NT2/D1 (cell line): ENCODE measurements around the gene C5orf52.
"Not testable (repeated sequence)": the region's sequence is repeated elsewhere in the genome, so short reads cannot be mapped to it uniquely, and the experiment has no call there.

Experiments
- DNase-seq: peaks from one replicate; pipeline ENCODE4 v3.0.0-alpha.2; 2011; ENCODE audit warnings: low read depth, low spot score
- H3K27me3 ChIP-seq: 2 replicates; pipeline ENCODE4 v1.6.0; 2011; ENCODE audit warnings: mild to moderate bottlenecking; ENCODE audit not compliant: insufficient read length, insufficient read depth
- H3K36me3 ChIP-seq: 2 replicates; pipeline ENCODE4 v1.6.1; 2011; ENCODE audit warnings: mild to moderate bottlenecking, low read length, mixed read lengths; ENCODE audit not compliant: insufficient read depth, insufficient read length
- H3K4me1 ChIP-seq: 2 replicates; pipeline ENCODE4 v1.5.1; 2011; ENCODE audit not compliant: insufficient read depth, insufficient read length
- H3K4me3 ChIP-seq: 2 replicates; pipeline ENCODE4 v1.5.1; 2011; ENCODE audit warnings: low read depth; ENCODE audit not compliant: insufficient read length
- H3K9ac ChIP-seq: 2 replicates; pipeline ENCODE4 v1.6.0; 2011; ENCODE audit warnings: low read depth; ENCODE audit not compliant: insufficient read length
- H3K9me3 ChIP-seq: 2 replicates; pipeline ENCODE4 v1.5.1; 2011; ENCODE audit warnings: mild to moderate bottlenecking, low read length; ENCODE audit not compliant: insufficient read depth
- SUZ12 ChIP-seq: IDR thresholded peaks from 2 replicates; pipeline ENCODE4 v1.6.1; 2011; ENCODE audit not compliant: insufficient read length, insufficient read depth; ENCODE audit errors: extremely low read depth
- YY1 ChIP-seq: IDR thresholded peaks from 2 replicates; pipeline ENCODE4 v1.6.1; 2011; ENCODE audit not compliant: insufficient read length, insufficient read depth
- ZNF274 ChIP-seq: IDR thresholded peaks from 2 replicates; pipeline ENCODE4 v1.6.1; 2011; ENCODE audit warnings: mild to moderate bottlenecking, low read depth, low read length

Gene C5orf52

DNA sequence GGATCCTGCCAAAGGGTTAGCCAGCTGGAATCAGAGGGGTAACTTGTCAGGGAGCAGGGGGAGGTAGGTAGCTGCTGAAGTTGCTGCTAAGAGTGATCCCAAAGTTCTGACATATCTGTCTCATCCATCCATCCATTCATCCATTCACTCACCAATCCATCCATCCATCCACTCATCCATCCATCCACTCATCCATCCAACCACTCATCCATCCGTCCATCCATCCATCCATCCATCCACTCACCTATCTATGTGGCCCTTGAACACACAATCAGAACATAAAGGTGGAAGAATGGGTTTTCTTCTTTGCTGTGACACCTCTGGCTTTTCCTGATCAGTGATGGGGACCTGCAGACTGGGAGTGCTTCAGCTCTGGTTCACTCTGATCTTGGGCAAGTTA lies 3.0 kb upstream of the C5orf52 start:
- Histone ChIP-seq H3K36me3 (no peaks in the 10 kb centered on the region), H3K9me3 (no peaks in the 10 kb centered on the region), H3K4me1 (no peaks in the 10 kb centered on the region), H3K9ac (no peak overlapping the region), H3K4me3 (no peak overlapping the region), H3K27me3 (peaks cover 14% of the 10 kb centered on the region)
- DNase-seq: no peak
- TF ChIP-seq ZNF274: no peak
- TF ChIP-seq YY1: no peak
- no peak for TF ChIP-seq SUZ12

DNA sequence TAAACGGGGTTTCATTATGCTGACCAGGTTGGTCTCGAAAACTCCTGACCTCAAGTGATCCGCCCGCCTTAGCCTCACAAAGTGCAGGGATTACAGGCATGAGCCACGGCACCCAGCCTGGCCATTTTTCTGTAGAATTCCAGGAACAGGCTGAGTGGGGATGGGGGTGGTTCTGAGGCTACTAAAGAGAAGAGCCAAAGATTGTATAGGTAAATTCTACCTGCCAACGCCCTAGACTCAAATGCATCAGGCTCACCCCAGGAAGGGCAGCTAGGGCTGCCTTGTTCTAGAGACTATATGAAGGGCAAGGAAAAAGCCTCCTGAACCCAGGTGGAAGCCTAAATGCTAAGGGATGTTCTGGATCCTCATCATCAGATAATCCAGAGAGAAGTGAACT lies 1.6 kb upstream of the C5orf52 start:
- Histone ChIP-seq H3K9ac (no peak overlapping the region), H3K27me3 (peaks cover 14% of the 10 kb centered on the region), H3K9me3 (no peaks in the 10 kb centered on the region), H3K36me3 (no peaks in the 10 kb centered on the region), H3K4me1 (no peaks in the 10 kb centered on the region), H3K4me3 (no peak overlapping the region)
- no peak for DNase-seq
- TF ChIP-seq YY1 (no peak), SUZ12 (no peak), ZNF274 (no peak)

DNA sequence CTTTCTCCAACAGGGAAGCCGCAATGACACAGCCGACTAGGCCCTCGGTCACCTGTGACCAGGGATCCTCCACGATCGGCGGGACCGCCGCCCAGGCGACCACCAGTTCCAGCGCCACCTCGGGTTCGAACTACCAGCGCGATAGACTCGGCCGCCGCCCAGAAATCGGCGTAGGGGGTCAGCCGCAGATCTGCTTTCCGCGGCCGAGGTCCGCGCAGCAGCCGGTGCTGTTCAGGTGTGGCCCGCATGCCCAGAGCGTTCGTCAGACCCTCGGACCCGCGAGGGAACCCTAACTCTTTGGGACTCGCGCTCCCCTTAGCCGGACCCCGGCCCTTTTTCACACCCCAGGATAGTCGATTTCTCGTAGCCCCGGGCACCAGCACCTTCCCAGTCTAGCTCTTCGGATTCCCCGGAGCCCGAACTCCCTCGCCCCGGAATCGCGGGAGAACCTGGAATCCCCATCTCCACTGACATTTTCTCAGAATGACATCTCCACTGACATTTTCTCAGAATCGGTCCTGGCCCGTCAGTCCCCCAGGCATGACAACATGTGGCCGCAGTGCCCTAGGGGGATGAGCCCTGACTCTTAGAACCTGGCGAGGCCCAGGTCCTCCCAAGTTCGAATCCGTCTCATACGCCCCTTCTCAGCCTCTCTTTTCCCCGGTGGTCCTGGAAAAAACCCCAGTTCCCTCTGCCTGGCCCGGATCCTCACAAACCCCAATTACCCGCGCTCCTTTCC lies 428 bp downstream of the C5orf52 start:
- Histone ChIP-seq H3K9me3 (no peaks in the 10 kb centered on the region), H3K27me3 (peaks cover 14% of the 10 kb centered on the region), H3K36me3 (no peaks in the 10 kb centered on the region), H3K9ac (no peak overlapping the region), H3K4me3 (peak overlapping the region; percentile 59), H3K4me1 (no peaks in the 10 kb centered on the region)
- DNase-seq: no peak
- TF ChIP-seq YY1 (no peak), SUZ12 (no peak), ZNF274 (no peak)

DNA sequence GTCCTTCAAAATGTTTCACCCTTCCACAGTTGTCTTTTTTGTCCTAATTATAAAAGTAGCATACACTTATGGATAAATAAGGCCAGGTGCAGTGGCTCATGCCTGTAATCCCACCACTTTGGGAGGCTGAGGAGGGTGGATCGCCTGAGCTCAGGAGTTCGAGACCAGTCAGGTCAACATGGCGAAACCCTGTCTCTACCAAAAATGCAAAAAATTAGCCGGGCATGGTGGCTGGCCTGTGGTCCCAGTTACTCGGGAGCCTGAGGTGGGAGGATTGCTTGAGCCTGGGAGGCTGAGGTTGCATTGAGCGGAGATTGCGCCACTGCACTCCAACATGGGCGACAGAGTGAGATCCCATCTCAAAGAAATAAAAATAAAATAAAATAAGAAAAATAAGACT lies 1.6 kb downstream of the C5orf52 start:
- H3K36me3 ChIP-seq: no peaks in the 10 kb centered on the region
- H3K4me1 ChIP-seq: no peaks in the 10 kb centered on the region
- DNase-seq: no peak
- TF ChIP-seq SUZ12: no peak
- TF ChIP-seq YY1: no peak
- no peaks in the 10 kb centered on the region for H3K9me3 ChIP-seq
- H3K4me3 ChIP-seq: no peak overlapping the region
- peaks cover 14% of the 10 kb centered on the region for H3K27me3 ChIP-seq
- H3K9ac ChIP-seq: no peak overlapping the region

DNA sequence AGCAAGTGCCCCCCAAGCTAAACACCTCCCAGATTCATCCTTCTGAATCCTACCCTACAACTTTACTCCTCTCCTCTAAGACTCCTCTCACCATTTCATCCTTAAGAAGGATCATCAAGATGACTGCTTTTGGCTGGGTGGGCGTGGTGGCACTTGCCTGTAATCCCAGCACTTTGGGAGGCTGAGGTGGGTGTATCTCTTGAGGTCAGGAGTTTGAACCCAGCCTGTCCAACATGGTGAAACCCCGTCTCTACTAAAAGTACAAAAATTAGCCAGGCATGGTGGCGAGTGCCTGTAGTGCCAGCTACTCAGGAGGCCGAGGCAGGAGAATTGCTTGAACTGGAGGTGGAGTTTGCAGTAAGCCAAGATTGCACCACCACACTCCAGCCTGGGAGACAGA lies 3.0 kb downstream of the C5orf52 start:
- H3K9me3 ChIP-seq, H3K4me3 ChIP-seq, H3K36me3 ChIP-seq, H3K9ac ChIP-seq, DNase-seq, H3K4me1 ChIP-seq: not testable (repeated sequence)
- peaks cover 14% of the 10 kb centered on the region for H3K27me3 ChIP-seq

DNA sequence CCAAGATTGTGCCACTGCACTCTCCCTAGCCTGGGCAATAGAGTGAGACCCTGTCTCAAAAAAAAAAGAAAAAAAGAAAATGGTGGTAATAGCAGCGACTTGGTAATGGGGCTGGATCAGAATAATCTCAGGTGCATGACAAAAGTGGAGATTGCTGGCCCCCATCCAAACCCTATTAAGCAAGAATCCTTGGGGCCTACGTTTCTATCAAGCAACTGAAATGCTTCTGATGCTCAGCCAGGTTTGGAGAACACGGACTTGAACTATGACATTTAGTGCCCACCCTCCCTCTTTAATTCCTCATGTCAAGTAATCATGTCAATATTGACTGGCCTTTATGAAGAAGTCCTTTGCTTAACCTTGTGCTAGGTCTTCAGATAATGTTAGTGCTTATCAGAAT lies 6.6 kb downstream of the C5orf52 start:
- Histone ChIP-seq H3K4me3 (no peak overlapping the region), H3K4me1 (no peaks in the 10 kb centered on the region), H3K9me3 (no peaks in the 10 kb centered on the region), H3K27me3 (no peaks in the 10 kb centered on the region), H3K36me3 (no peaks in the 10 kb centered on the region), H3K9ac (no peak overlapping the region)
- no peak for DNase-seq
- TF ChIP-seq YY1 (no peak), ZNF274 (no peak), SUZ12 (no peak)

DNA sequence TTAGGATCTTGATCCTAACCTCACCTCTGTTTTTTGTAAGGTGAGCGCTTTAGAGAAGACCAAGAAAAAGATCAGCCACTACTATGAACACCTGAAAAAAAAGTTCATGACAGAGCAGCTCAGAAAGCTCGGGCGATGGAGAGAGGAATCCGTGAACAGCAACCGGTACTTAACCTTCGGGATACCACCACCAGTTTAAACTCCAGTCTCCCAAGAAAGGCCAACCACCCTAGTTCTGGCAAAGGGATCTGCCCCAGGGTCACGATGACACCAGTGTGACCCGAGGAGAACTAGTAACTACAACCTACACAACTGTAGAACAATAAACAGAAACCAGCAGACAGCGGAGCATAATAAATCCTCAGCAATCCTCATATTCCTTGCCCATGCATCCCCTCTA lies 8.5 kb downstream of the C5orf52 start:
- no peaks in the 10 kb centered on the region for H3K27me3 ChIP-seq
- H3K36me3 ChIP-seq: no peaks in the 10 kb centered on the region
- no peak overlapping the region for H3K4me3 ChIP-seq
- H3K9me3 ChIP-seq: no peaks in the 10 kb centered on the region
- no peak for DNase-seq
- no peak overlapping the region for H3K9ac ChIP-seq
- H3K4me1 ChIP-seq: no peaks in the 10 kb centered on the region
- no peak for TF ChIP-seq SUZ12
- TF ChIP-seq YY1: no peak
- no peak for TF ChIP-seq ZNF274
